Activated T-cell treated with anti-CD3 and anti-CD28 coated beads for 4 hours (primary cell): Measurements from ENCODE around the gene AQP1.

ENCODE experiments used
- DNase-seq: peaks from one replicate; pipeline ENCODE4 v3.0.0-alpha.2; 2020

AQP1 gene

GRCh38 chr7:30886608-30887011 lies 25.0 kb upstream of the AQP1 start:
- DNase-seq, result no peak

- no peak for DNase-seq
Observed at GRCh38 chr7:30887464-30887872, 24.2 kb upstream of the AQP1 start.

GRCh38 chr7:30888747-30889146 lies 22.9 kb upstream of the AQP1 start:
- DNase-seq, result no peak

DNA sequence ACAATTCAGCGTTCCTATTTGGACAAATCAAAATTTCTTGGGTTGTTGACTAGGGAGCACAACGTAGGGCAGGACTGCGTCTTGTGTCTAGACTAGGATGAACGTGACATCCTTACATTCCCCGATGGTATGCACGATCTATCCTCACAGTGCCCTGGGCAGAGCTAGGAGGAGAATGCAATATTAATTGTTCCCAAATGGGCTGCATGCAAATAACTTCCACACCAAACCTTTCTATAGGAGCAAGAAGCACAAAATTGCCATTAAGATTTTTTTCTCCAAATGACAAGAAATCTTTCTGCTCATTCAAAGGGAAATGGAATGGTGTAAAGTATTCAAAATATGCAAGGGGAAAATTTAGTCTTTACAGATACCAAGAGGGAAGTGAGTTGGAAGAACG lies 21.4 kb upstream of the AQP1 start:
- no peak for DNase-seq

GRCh38 chr7:30893357-30893756 lies 18.3 kb upstream of the AQP1 start:
- no peak for DNase-seq

DNA sequence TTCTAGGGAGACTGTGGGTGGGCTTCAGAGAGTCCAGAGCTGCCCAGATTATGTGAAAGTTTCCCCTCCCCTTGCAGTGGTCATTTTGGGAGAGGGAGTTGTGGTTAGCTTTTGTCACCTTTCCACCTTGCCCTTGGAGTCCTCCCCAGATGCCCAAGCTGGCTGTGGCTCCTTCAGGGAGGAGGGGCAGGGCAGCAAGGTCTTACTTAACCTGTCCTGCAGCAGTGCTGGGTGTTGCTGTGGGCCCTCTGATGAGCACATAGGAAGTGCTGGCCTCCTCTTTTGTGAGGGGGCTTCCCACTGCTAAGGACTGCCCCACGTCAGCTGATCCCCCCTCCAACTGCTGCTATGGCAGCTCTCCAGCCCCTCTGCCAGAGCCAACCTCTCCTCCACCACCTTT lies 17.6 kb upstream of the AQP1 start:
- no peak for DNase-seq

GRCh38 chr7:30894866-30895605 lies 16.6 kb upstream of the AQP1 start:
- DNase-seq, result no peak

DNA sequence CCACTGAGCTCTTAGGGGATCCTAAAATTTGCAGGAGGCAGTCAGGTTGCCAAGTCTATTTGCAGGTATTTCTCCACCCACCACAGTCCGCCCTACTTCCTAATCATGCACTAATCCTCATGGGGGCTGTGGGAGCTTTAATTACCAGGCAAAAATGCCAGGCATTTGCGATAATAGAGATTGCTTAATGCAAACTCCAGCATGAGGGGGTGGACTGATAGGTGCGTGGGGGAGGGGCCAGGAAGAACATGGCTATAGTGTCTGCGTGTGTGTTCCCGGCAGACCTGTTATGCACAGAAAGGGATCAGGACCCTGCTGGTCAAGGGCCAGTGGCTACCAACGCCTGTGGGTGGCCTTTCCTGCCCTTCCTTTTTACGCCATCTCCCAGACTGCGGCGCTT lies 15.6 kb upstream of the AQP1 start:
- DNase-seq, result no peak

DNA sequence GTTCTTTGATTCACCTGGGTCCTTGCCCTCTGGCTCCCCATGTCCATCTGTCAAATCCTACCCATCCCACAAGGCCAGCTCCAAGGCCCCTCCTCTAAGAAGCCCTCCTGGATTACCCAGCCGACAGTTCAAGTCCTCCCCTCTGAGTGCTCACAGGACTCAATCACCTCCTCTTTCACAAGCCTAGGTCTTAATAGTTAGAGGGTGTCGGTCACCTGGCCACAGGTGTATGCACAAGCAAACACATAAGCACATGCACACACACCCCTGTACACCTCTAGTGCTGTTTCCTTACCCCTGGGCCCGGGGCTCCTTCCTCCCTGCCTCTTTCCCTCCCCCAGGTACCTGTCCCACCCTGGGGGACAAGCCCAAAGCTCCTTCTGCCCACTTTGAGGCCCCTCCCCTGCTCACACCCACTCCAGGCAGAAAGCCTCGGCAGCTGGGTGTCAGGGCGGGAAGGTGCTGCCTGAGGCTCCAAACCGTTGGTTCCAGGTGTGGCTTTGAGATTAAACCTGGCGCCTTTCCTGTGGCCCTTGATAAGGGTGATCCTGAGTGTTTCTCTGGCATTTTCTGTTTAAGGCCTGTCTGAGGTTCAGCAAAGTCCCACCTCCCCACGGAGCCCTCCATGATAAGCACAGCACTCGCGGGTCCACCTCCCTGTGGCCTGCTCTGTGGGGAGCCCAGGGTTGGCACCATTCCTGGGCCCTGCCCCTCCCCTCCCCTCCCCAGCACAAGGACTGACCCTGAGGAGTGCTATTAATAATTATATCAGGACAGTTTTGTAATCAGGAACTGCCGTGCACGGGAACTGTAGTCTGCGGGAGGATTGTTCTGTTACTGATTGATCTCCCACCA lies 14.6 kb upstream of the AQP1 start:
- no peak for DNase-seq

- DNase-seq, result no peak
Observed at GRCh38 chr7:30897770-30898169, 13.9 kb upstream of the AQP1 start.

DNA sequence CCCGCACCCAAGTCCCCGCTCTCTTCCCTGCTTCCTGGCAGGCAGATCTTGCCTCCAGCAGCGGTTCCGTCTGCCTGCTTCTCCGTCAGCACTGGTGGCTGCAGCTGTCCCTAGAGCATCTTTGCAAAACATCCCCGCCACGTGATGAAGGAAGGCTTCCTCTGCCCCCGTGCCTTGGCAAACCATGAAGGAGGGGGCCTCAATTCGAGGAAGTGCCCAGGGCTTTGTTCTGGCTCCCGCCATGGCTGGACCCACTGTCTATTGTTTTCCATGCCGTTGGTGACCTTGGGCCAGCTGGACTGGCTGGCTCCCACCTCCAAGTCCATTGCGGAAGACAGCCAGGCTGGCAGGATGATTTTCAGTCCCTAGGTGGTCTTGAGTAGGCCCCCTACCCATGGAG lies 13.2 kb upstream of the AQP1 start:
- DNase-seq, result no peak

DNA sequence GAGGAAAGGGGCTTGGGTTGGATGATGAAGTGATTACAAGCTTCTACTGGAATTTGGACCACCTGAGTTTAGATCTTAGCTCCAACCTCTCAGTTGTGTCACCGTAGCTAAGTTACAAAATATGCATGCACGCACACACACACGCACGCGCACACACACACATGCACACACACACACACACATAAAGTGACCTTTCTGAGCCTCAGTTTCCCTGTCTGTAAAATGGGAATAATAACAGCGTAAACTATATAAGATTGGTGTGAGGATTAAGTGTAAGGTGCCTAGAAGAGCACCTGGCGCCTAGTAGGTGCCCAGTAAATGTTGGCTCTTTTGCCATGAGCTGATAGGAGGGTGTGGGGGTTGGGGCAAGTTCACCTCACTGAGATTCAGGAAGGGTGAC lies 12.6 kb upstream of the AQP1 start:
- DNase-seq, result no peak

- no peak for DNase-seq
Observed at GRCh38 chr7:30899630-30900029, 12.0 kb upstream of the AQP1 start.

DNA sequence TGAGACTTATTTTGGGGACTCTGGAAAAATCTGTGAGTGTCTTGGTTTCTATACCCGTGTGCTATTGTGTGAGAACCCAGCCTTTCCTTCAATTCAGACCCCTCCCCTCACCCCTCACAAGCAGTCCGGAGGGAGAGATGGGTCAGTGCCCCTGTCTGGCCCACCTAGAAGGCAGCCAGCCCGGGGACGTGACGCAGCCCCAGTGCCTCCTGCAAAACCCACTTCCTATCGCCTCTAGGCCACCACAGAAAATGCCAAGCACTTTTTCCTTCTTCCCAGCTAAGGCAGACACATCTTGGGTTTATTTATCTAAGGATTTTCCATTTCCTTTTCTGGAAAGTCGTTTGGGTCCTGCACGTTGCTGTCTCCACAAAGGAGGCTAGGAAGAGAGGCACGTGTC lies 11.6 kb upstream of the AQP1 start:
- DNase-seq, result no peak

GRCh38 chr7:30900803-30901362 lies 10.8 kb upstream of the AQP1 start:
- no peak for DNase-seq

DNA sequence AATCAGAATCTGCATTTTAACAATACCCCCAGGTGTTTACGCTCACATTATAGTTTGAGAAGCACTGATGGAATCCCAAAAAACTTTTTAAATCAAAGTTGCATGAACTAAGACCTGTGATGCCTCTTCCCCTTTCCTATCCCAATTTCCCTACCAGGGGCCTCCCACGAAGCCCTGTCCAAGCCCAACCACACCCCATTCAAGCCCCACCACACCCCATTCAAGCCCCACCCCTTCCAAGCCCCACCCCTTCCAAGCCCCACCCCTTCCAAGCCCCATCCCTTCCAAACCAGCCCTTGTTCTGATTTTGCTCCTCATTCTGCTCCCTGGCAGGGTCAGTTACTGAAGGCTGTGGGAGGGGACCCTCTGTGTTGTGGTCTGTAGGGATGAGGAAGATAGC lies 9.8 kb upstream of the AQP1 start:
- no peak for DNase-seq

DNA sequence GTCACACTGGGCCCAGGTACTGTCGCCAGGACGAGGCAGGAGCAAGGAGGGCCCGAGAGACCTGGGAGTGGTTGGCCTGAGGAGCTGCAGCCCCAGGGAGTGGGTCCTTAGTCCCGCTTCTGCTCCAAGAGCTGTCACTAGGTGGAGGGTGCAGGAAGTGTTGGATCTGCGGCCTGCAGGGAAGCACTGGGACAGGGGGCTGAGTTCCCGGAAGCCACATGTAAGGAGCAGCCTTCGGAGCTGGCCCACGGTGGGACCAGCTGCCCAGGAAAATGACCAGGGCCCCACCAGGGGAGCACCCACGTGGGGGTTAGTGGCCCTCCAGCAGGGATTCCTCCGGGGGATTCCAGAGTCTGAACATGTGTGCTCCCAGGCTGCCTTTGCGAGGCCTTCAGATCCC lies 9.2 kb upstream of the AQP1 start:
- DNase-seq, result no peak

- no peak for DNase-seq
Observed at GRCh38 chr7:30903146-30903545, 8.5 kb upstream of the AQP1 start.

DNA sequence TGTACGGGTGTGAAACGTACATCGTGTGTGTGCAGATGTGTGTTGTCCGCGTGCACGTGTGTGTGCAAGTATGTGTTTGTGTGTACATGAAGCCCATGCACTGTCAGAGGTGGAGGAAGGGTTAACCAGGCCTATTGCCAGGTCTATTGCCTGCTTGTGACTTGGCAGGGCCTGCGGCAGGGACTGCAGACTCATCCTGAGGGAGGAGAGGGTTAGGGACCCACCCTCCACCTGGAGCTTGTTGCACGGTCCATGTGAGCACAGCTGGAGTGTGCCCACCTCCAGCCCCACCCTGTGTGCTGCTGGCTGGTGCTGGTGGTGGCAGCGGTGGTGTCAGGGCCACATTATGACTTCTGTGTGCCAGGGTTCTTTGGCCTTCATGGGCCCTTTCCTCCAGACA lies 7.1 kb upstream of the AQP1 start:
- no peak for DNase-seq

DNA sequence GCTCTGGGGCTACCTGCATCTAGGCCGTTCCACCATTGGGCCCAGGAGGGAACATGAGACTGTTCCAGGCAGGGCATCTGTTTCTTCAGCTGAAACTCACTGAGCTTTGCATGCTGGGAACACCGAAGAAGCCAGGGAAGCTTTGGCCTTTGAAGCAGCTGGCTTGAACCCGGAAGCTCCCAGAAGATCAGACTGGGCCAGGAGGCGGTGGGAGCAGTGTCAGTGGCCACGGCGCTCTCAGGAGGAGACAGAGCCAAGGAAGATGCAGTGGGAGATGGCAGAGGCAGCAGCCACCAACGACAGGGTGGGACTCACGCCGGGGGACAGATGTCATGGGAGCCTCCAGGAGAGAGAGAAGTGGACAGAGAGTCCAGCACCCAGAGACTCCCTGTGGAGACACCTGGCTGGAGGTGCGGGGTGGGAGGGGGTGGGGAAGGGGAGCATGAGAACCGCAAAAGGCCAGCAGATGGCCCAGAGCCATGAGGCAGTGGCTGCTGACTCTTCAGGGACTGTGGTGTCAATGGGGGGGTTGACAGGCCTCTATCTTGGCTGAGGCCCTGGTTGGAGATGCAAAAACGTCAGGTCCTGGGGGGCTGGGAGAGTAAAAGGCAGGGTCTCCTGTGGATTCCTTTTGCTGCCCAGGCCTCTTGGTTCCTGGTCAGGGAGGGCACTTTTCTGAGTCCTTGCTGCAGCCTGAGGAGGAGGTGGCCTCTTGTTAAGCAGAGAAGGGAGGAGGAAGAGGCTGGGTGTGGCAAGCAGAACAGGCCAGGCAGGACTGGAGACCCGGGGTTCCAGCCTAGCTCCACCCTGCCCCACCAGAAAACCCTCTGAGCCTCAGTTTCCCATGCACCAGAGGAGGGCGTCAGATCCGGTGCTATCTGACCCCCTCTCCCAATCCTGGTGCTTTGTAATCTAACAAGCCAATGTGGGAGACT lies 6.3 kb upstream of the AQP1 start:
- no peak for DNase-seq

GRCh38 chr7:30906014-30906413 lies 5.6 kb upstream of the AQP1 start:
- no peak for DNase-seq

GRCh38 chr7:30906515-30907240 lies 5.0 kb upstream of the AQP1 start:
- no peak for DNase-seq
